Measurements from ENCODE around the gene IFIT1B.
"Not testable (repeated sequence)": the region's sequence is repeated elsewhere in the genome, so short reads cannot be mapped to it uniquely, and the experiment has no call there.

IFIT1B gene

DNA sequence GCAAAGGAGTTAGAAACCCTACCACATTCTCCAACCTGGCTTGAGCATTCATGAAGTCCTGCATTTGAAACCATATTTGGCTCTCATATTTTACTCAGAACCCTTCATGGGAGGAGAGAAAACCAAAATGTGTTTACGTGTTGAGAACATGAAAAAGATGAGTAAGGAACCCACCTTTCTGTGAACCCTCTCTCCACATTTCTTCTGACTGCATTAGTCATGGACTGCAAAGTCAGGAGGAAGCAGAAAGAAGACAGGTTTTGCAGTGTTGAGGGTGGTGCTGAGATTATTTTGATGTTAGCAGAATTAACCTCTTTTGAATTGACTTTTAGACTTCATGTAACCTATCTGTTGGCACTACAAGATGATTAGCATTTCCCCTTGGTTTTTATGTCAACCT, 4.9 kb downstream of the IFIT1B start:
- DNase-seq (ENCODE audit: low read depth, low spot score) = no peak

- no peak for DNase-seq (ENCODE audit: low read depth, low spot score)
Measured at GRCh38 chr10:89384474-89385340, 6.9 kb downstream of the IFIT1B start.

DNA sequence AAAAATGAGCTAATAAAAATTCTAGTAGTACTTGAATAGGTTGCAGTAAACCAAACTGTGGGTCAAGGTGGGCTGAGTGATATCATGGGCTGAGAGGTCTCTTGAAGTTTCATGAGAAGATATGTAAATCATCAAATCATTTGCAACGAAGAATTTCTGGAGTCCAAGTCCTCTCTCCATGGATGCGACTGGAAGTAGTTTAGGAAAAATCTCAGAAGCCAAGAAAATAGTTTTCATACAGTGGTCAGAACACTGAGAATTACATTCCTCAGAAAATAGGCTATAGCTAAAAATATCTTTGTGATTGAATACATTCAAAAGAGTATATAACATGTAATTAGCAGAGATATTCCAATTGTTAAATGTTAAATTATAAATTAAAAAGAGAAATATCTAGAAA, 10.9 kb downstream of the IFIT1B start:
- no peak for DNase-seq (ENCODE audit: low read depth, low spot score)

DNA sequence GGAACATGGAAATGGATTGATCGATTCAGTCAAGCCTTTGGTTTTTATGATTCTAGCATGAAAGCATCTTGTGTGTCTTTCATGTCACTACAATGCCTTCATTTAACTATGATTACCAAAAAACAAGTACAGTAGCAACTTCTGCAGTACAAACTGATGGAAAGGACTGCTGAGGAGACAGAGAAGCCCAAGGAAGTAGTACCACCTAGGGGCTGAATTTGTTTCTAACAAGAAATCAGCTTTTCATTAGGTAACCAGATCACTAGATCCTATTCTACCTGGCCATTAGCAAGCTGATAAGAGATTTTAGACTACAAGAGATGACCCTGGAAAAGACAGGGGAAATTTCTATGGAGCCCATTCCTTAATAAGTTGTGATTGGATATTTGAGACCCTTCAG, 11.4 kb downstream of the IFIT1B start:
- peak; percentile 47 for DNase-seq (ENCODE audit: low read depth, low spot score)

DNA sequence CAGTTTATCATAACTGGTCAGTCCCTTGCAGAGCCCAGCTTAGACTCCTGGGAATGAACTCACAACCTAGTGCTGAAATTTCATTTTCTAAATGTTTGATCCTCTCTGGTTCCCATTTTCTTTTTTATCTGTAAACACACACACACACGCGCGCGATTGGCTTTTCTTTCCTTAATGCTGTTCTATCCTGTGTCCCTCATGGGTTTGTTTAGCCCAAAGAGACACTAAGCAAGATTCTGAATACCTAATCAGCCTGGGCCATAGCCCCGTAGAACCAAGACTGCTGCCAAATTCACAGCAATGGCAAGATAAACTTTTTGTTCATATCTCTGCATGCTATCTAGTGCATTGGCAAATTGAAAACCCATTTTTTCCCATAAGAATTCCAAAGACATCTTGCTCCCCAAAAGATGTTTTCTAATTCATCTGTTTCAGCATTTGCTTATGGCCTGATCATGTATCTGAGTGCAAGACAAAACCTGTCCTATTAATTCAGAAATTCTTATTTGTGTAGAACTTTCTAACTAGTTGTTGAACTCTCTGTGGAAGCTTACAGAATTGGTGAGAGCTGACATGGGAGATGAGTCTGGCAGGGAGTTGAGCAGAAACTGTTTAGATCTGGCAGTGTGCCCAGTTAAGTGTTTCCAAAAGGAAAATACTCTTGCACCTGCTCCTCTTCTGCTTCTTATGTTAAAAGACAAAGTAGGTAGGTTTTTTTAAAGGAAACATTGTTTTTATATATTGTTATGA, 12.8 kb downstream of the IFIT1B start:
- DNase-seq (ENCODE audit: low read depth, low spot score) = no peak

- DNase-seq (ENCODE audit: low read depth, low spot score) = not testable (repeated sequence)
Measured at GRCh38 chr10:89391226-89391576, 13.3 kb downstream of the IFIT1B start.

- peak; percentile 86 for DNase-seq (ENCODE audit: low read depth, low spot score)
Measured at GRCh38 chr10:89391907-89392756, 14.3 kb downstream of the IFIT1B start, which contains the start of gene IFIT1. TSS of gene IFIT1 (plus strand) at chr10:89392623. CDS start at chr10:89392713, 90 bp downstream.

- peak; percentile 73 for DNase-seq (ENCODE audit: low read depth, low spot score)
Measured at GRCh38 chr10:89392974-89393373, 15.1 kb downstream of the IFIT1B start.

DNA sequence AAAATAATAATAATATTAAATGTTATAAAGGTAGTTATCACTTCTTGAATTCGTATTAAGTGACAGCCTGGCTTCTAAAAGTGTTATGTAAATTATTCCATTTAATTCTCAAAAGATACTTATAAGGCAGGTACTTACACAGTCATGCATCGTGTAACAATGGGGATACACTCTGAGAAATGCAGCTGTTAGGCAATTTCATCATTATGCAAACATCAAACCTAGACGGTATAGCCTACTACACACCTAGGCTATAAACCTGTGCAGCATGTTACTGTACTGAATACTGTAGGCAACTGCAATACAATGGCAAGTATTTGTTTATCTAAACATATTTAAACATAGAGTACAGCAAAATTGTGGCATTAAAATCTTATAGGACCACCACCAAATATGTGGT, 16.0 kb downstream of the IFIT1B start:
- DNase-seq (ENCODE audit: low read depth, low spot score) = no peak

DNA sequence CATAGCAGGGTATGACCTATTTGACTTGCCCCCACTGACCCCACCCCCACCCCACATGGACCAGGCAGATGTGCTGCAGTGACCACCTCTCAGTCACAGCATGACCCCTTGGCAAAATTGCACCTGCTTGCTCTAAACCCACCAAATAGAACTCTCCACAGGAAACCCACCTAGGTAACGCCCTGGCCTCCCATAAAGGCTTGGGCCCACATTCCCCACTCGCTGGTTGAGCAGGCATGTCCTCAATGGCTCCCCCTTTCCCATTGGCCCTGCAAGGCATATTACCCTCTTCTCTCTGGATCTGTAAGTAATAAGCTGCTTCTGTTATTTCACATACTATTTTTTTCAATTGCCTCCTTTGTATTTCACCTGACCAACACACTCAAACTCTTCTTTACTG, 17.3 kb downstream of the IFIT1B start:
- no peak for DNase-seq (ENCODE audit: low read depth, low spot score)

- DNase-seq (ENCODE audit: low read depth, low spot score) = no peak
Measured at GRCh38 chr10:89398003-89398749, 20.3 kb downstream of the IFIT1B start.

DNA sequence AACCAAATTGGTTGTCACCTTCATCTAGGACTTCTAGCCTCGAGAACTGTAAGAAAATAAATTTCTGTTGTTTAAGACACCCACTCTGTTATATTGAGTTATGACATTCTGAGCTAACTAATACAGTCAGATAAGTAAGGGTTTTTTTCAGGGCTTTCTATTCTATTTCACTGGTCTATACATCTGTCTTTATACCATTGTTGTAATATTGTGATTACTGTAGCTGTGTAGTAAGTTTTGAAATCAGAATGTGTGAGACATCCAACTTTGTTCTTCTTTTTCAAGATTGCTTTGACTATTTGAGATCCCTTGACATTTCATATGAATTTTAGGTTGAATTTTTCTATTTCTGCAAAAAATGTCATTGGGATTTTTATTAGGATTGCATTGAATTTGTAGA, 22.1 kb downstream of the IFIT1B start:
- DNase-seq (ENCODE audit: low read depth, low spot score) = no peak

- no peak for DNase-seq (ENCODE audit: low read depth, low spot score)
Measured at GRCh38 chr10:89403043-89403442, 25.2 kb downstream of the IFIT1B start.

- peak; percentile 45 for DNase-seq (ENCODE audit: low read depth, low spot score)
Measured at GRCh38 chr10:89404104-89405047, 26.5 kb downstream of the IFIT1B start.

DNA sequence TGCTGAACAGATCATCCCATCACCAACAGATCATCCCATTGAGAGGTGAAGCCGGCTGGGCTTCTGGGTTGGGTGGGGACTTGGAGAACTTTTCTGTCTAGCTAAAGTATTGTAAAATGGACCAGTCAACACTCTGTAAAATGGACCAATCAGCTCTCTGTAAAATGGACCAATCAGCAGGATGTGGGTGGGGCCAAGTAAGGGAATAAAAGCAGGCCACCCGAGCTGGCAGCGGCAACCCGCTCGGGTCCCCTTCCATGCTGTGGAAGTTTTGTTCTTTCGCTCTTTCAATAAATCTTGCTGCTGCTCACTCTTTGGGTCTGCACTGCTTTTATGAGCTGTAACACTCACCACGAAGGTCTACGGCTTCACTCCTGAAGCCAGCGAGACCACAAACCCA, 28.3 kb downstream of the IFIT1B start:
- DNase-seq (ENCODE audit: low read depth, low spot score) = not testable (repeated sequence)

DNA sequence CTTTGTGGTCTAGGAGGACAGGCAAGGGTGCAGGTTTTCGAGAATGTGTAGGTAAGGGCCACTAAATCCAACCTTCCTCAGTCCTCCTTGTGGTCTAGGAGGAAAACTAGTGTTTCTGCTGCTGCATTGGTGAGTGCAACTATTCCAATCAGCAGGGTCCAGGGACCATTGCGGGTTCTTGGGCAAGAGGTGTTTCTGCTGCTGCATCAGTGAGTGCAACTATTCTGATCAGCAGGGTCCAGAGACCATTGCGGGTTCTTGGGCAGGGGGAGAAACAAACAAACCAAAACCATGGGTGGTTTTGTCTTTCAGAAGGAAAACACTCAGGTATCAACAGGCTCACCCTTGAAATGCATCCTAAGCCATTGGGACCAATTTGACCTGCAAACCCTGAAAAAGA, 29.9 kb downstream of the IFIT1B start:
- not testable (repeated sequence) for DNase-seq (ENCODE audit: low read depth, low spot score)

DNA sequence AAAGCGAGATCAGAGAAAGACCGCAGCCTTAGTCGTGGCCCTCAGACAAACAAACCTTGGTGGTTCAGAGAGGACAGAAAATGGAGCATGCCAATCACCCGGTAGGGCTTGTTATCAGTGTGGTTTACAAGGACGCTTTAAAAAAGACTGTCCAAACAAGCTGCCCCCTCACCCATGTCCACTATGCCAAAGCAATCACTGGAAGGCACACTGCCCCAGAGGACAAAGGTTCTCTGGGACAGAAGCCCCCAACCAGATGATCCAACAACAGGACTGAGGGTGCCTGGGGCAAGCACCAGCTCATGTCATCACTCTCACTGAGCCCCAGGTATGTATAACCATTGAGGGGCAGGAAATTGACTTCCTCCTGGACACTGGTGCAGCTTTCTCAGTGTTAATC, 31.4 kb downstream of the IFIT1B start:
- not testable (repeated sequence) for DNase-seq (ENCODE audit: low read depth, low spot score)

- DNase-seq (ENCODE audit: low read depth, low spot score) = not testable (repeated sequence)
Measured at GRCh38 chr10:89410551-89410950, 32.7 kb downstream of the IFIT1B start.

- not testable (repeated sequence) for DNase-seq (ENCODE audit: low read depth, low spot score)
Measured at GRCh38 chr10:89411135-89411534, 33.3 kb downstream of the IFIT1B start.

DNA sequence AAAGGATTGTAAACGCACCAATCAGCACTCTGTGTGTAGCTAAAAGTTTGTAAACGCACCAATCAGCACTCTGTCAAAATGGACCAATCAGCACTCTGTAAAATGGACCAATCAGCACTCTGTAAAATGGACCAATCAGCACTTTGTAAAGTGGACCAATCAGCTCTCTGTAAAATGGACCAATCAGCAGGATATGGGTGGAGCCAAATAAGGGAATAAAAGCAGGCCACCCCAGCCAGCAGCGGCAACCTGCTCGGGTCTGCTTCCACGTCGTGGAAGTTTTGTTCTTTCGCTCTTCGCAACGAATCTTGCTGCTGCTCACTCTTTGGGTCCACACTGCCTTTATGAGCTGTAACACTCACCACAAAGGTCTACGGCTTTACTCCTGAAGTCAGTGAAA, 34.4 kb downstream of the IFIT1B start:
- not testable (repeated sequence) for DNase-seq (ENCODE audit: low read depth, low spot score)
